HEK293 (cell line): ENCODE results near the gene UBXN4.

ENCODE experiments used
- ZBTB11 ChIP-seq: fragments of 450-650 bp; formaldehyde crosslinking; conservative IDR thresholded peaks from 2 replicates; pipeline ENCODE4 v1.5.1; 2016; ENCODE audit warnings: low read depth, missing biosample characterization, missing genetic modification characterization
- ZNF274 ChIP-seq, 2 experiments: fragments of 200-500 bp in 1 of 2; fragments of 450-650 bp in 1 of 2; sonication (Bioruptor generic) in 1 of 2; formaldehyde crosslinking in 1 of 2; IDR thresholded peaks; 2 replicates each; pipeline versions ENCODE4 v1.5.1 to v1.6.1; 2014 to 2016; ENCODE audit warnings: borderline replicate concordance in 1 of 2, inconsistent platforms in 1 of 2, low read length in 1 of 2, missing biosample characterization in 1 of 2, missing genetic modification characterization in 1 of 2
- ZNF704 ChIP-seq: fragments of 450-650 bp; formaldehyde crosslinking; IDR thresholded peaks from 2 replicates; pipeline ENCODE4 v1.5.1; 2016; ENCODE audit warnings: missing biosample characterization, missing genetic modification characterization
- ZSCAN5A ChIP-seq: fragments of 450-650 bp; formaldehyde crosslinking; IDR thresholded peaks from 2 replicates; pipeline ENCODE4 v1.5.1; 2016; ENCODE audit warnings: missing biosample characterization, missing genetic modification characterization

- TF ChIP-seq ZBTB11 (tag by site-specific recombination) (no peak), ZSCAN5A (tag by site-specific recombination) (no peak), ZNF704 (no peak), ZNF274 (IDR thresholded peaks at IDR 0.05; ENCODE audit: low read length) (no peak), ZNF274 (tag by site-specific recombination; IDR thresholded peaks at IDR 0.05; ENCODE audit: borderline replicate concordance) (no peak)
Observed at GRCh38 chr2:135709992-135710391, 31.7 kb upstream of the UBXN4 start.
